Stimulated activated CD4-positive, alpha-beta T cell treated with anti-CD3 and anti-CD28 coated beads, Interleukin-4, amount 100 ng/mL, for 48 hours (primary cell): ENCODE data around the gene FAM217A.
A peak's percentile ranks its signal among the peaks of the same experiment; 100 is the strongest.

Experiments used
- DNase-seq, 2 donors: peaks; one replicate each; pipeline ENCODE4 v3.0.0-alpha.2; 2020; ENCODE audit warnings: low read depth in 2 of 2

The FAM217A gene

GRCh38 chr6:4021854-4022695 is 56.9 kb downstream of the FAM217A start:
- DNase-seq: no peak

GRCh38 chr6:4021133-4021853 is 57.6 kb downstream of the FAM217A start:
- DNase-seq: peak; percentile 81 to 89

- DNase-seq: no peak
Observed at GRCh38 chr6:4020822-4021132, 58.2 kb downstream of the FAM217A start.

- DNase-seq: no peak
Observed at GRCh38 chr6:4018924-4019236, 60.1 kb downstream of the FAM217A start.
